Measurements from ENCODE around the gene CLDN16.

The CLDN16 gene

GRCh38 chr3:190424478-190425439 lies 36.8 kb downstream of the CLDN16 start:
- Histone ChIP-seq H3K9ac (ENCODE audit: low read length) (no peak overlapping the region), H3K27ac (ENCODE audit: low read depth, low read length) (no peak overlapping the region), H3K4me2 (ENCODE audit: low read length) (no peak overlapping the region), H3K18ac (ENCODE audit: low read length) (no peak overlapping the region), H3K23ac (ENCODE audit: low read length) (no peak overlapping the region), H3K79me1 (ENCODE audit: low read length) (no peaks in the 10 kb centered on the region), H3K4me3 (ENCODE audit: low read length) (no peak overlapping the region), H3K56ac (ENCODE audit: low read length) (no peak overlapping the region), H3K4ac (ENCODE audit: low read depth, low read length) (no peak overlapping the region), H2BK120ac (ENCODE audit: low read depth, low read length) (no peak overlapping the region), H3K27me3 (ENCODE audit: insufficient read depth, low read length, poor library complexity) (no peaks in the 10 kb centered on the region), H2BK5ac (ENCODE audit: low read length) (no peak overlapping the region), H4K5ac (ENCODE audit: low read length) (no peak overlapping the region), H4K8ac (ENCODE audit: low read depth, low read length) (no peak overlapping the region), H3K79me2 (ENCODE audit: control insufficient read depth, insufficient read depth, low read length) (no peaks in the 10 kb centered on the region), H2BK15ac (replicated peaks; ENCODE audit: low read depth) (no peak overlapping the region), H3K4me1 (ENCODE audit: control insufficient read depth, low read depth, low read length) (no peaks in the 10 kb centered on the region), H3K36me3 (ENCODE audit: control insufficient read depth, insufficient read depth, low read length) (no peaks in the 10 kb centered on the region), H2AK5ac (ENCODE audit: low read length) (no peak overlapping the region)
- 100% methylated on average over 2 of the region's 16 CpGs for WGBS (ENCODE audit: extremely low coverage, insufficient coverage, low lambda C conversion rate)
- DNase-seq, result peak; percentile 89

DNA sequence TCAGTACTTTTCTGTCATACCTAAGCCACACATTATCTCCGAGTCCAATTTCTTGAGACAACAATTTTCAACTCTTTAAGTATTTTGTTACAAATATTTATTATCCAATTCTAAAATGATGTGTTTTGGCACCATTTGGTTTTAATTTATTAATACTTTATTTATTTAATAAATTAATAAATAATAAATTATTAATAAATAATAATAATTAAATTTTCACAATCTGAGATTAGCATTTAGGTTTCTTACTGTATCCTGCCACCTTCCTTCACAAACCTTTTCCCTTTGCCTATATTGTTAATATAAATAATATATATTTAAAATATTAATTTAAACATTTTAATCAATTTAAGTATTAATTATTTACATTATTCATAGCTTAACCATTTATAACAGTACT lies 37.9 kb downstream of the CLDN16 start:
- H3K4ac ChIP-seq (ENCODE audit: low read depth, low read length), result no peak overlapping the region
- no peak for DNase-seq
- H3K79me1 ChIP-seq (ENCODE audit: low read length), result no peaks in the 10 kb centered on the region
- no peak overlapping the region for H3K23ac ChIP-seq (ENCODE audit: low read length)
- no peaks in the 10 kb centered on the region for H3K36me3 ChIP-seq (ENCODE audit: control insufficient read depth, insufficient read depth, low read length)
- no peaks in the 10 kb centered on the region for H3K4me1 ChIP-seq (ENCODE audit: control insufficient read depth, low read depth, low read length)
- WGBS (ENCODE audit: extremely low coverage, insufficient coverage, low lambda C conversion rate), result no CpG with 5 or more reads among the region's 1 CpG
- no peak overlapping the region for H2BK120ac ChIP-seq (ENCODE audit: low read depth, low read length)
- H3K9ac ChIP-seq (ENCODE audit: low read length), result no peak overlapping the region
- H3K18ac ChIP-seq (ENCODE audit: low read length), result no peak overlapping the region
- no peak overlapping the region for H4K5ac ChIP-seq (ENCODE audit: low read length)
- no peak overlapping the region for H2BK15ac ChIP-seq (replicated peaks; ENCODE audit: low read depth)
- no peak overlapping the region for H3K4me3 ChIP-seq (ENCODE audit: low read length)
- H3K56ac ChIP-seq (ENCODE audit: low read length), result no peak overlapping the region
- H4K8ac ChIP-seq (ENCODE audit: low read depth, low read length), result no peak overlapping the region
- no peak overlapping the region for H3K4me2 ChIP-seq (ENCODE audit: low read length)
- H3K27ac ChIP-seq (ENCODE audit: low read depth, low read length), result no peak overlapping the region
- no peaks in the 10 kb centered on the region for H3K27me3 ChIP-seq (ENCODE audit: insufficient read depth, low read length, poor library complexity)
- H2BK5ac ChIP-seq (ENCODE audit: low read length), result no peak overlapping the region
- no peak overlapping the region for H2AK5ac ChIP-seq (ENCODE audit: low read length)
- H3K79me2 ChIP-seq (ENCODE audit: control insufficient read depth, insufficient read depth, low read length), result no peaks in the 10 kb centered on the region

DNA sequence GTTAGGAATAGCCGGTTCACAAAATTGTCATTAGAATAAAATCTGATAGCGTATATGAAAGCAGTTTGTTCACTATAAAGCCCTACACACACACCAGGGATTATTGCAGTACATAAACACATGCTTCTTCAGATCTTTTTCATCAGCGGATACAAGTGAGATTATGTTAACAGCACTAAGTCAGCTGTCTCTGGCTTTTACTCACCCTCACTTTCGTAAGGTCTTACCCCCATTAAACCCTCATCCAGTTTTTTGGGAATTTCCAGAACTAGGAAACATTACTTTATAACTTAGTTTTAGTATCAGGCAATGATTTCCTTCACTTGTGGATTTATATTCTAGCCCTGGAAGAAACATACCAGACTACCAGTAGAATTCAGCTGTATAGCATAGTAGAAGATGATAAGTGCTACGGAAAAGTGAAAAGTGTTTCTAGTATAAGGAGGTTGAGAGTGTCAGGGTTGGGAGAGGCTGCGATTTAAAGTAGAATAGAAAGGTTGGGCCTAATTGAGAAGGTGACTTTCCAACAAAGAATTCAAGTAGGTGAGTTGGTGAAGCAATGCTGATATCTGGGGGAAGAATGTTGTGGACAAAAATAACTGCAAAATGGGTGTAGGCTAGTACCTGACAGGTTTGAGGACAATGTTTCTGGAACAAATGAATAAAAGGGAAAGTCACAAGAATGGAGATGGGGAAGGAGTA lies 39.0 kb downstream of the CLDN16 start:
- Histone ChIP-seq H3K4me1 (ENCODE audit: control insufficient read depth, low read depth, low read length) (no peaks in the 10 kb centered on the region), H2AK5ac (ENCODE audit: low read length) (no peak overlapping the region), H3K23ac (ENCODE audit: low read length) (no peak overlapping the region), H3K79me2 (ENCODE audit: control insufficient read depth, insufficient read depth, low read length) (no peaks in the 10 kb centered on the region), H3K9ac (ENCODE audit: low read length) (no peak overlapping the region), H3K79me1 (ENCODE audit: low read length) (no peaks in the 10 kb centered on the region), H3K56ac (ENCODE audit: low read length) (no peak overlapping the region), H2BK5ac (ENCODE audit: low read length) (no peak overlapping the region), H3K4me3 (ENCODE audit: low read length) (no peak overlapping the region), H4K5ac (ENCODE audit: low read length) (no peak overlapping the region), H3K18ac (ENCODE audit: low read length) (no peak overlapping the region), H3K4me2 (ENCODE audit: low read length) (no peak overlapping the region), H3K36me3 (ENCODE audit: control insufficient read depth, insufficient read depth, low read length) (no peaks in the 10 kb centered on the region), H4K8ac (ENCODE audit: low read depth, low read length) (no peak overlapping the region), H3K27ac (ENCODE audit: low read depth, low read length) (no peak overlapping the region), H2BK15ac (replicated peaks; ENCODE audit: low read depth) (no peak overlapping the region), H3K4ac (ENCODE audit: low read depth, low read length) (no peak overlapping the region), H3K27me3 (ENCODE audit: insufficient read depth, low read length, poor library complexity) (no peaks in the 10 kb centered on the region), H2BK120ac (ENCODE audit: low read depth, low read length) (no peak overlapping the region)
- DNase-seq, result no peak
- WGBS (ENCODE audit: extremely low coverage, insufficient coverage, low lambda C conversion rate), result no CpG with 5 or more reads among the region's 6 CpGs

DNA sequence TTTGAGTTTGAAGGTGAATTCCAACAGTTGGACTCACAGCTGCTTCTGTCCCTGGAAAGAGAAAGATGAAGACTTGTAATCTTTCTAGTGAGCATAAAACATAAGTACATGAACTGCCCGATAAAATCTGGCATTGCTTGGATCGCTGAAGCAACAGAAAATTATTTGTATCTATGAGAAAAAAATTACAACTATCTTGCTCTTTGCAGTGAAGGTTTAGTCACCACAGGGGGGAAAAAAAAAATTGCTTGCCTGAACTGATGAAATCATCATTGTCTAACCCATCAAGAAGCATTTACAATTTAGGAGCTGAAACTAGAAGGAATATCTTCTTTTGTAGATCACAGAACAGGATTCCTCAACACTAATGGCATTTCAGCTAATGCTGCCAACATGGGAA lies 41.7 kb downstream of the CLDN16 start:
- no peak overlapping the region for H2BK120ac ChIP-seq (ENCODE audit: low read depth, low read length)
- H4K5ac ChIP-seq (ENCODE audit: low read length), result no peak overlapping the region
- H3K79me2 ChIP-seq (ENCODE audit: control insufficient read depth, insufficient read depth, low read length), result no peaks in the 10 kb centered on the region
- no peak for DNase-seq
- H3K27ac ChIP-seq (ENCODE audit: low read depth, low read length), result no peak overlapping the region
- no peak overlapping the region for H3K23ac ChIP-seq (ENCODE audit: low read length)
- no peak overlapping the region for H3K56ac ChIP-seq (ENCODE audit: low read length)
- H4K8ac ChIP-seq (ENCODE audit: low read depth, low read length), result no peak overlapping the region
- no peak overlapping the region for H3K4me3 ChIP-seq (ENCODE audit: low read length)
- no peak overlapping the region for H2BK15ac ChIP-seq (replicated peaks; ENCODE audit: low read depth)
- WGBS (ENCODE audit: extremely low coverage, insufficient coverage, low lambda C conversion rate), result no CpG with 5 or more reads among the region's 2 CpGs
- H3K4me2 ChIP-seq (ENCODE audit: low read length), result no peak overlapping the region
- H3K4ac ChIP-seq (ENCODE audit: low read depth, low read length), result no peak overlapping the region
- H2BK5ac ChIP-seq (ENCODE audit: low read length), result no peak overlapping the region
- no peaks in the 10 kb centered on the region for H3K79me1 ChIP-seq (ENCODE audit: low read length)
- no peak overlapping the region for H2AK5ac ChIP-seq (ENCODE audit: low read length)
- H3K36me3 ChIP-seq (ENCODE audit: control insufficient read depth, insufficient read depth, low read length), result no peaks in the 10 kb centered on the region
- no peaks in the 10 kb centered on the region for H3K4me1 ChIP-seq (ENCODE audit: control insufficient read depth, low read depth, low read length)
- H3K18ac ChIP-seq (ENCODE audit: low read length), result no peak overlapping the region
- no peaks in the 10 kb centered on the region for H3K27me3 ChIP-seq (ENCODE audit: insufficient read depth, low read length, poor library complexity)
- no peak overlapping the region for H3K9ac ChIP-seq (ENCODE audit: low read length)

- H3K9ac ChIP-seq (ENCODE audit: low read length), result no peak overlapping the region
- WGBS (ENCODE audit: extremely low coverage, insufficient coverage, low lambda C conversion rate), result no CpG with 5 or more reads among the region's 2 CpGs
- H3K4ac ChIP-seq (ENCODE audit: low read depth, low read length), result no peak overlapping the region
- no peaks in the 10 kb centered on the region for H3K79me1 ChIP-seq (ENCODE audit: low read length)
- no peak overlapping the region for H3K23ac ChIP-seq (ENCODE audit: low read length)
- H3K18ac ChIP-seq (ENCODE audit: low read length), result no peak overlapping the region
- no peak overlapping the region for H2BK120ac ChIP-seq (ENCODE audit: low read depth, low read length)
- H2BK15ac ChIP-seq (replicated peaks; ENCODE audit: low read depth), result no peak overlapping the region
- H4K8ac ChIP-seq (ENCODE audit: low read depth, low read length), result no peak overlapping the region
- H3K27ac ChIP-seq (ENCODE audit: low read depth, low read length), result no peak overlapping the region
- H4K5ac ChIP-seq (ENCODE audit: low read length), result no peak overlapping the region
- no peaks in the 10 kb centered on the region for H3K36me3 ChIP-seq (ENCODE audit: control insufficient read depth, insufficient read depth, low read length)
- H3K56ac ChIP-seq (ENCODE audit: low read length), result no peak overlapping the region
- H3K79me2 ChIP-seq (ENCODE audit: control insufficient read depth, insufficient read depth, low read length), result no peaks in the 10 kb centered on the region
- no peak overlapping the region for H2BK5ac ChIP-seq (ENCODE audit: low read length)
- H3K4me1 ChIP-seq (ENCODE audit: control insufficient read depth, low read depth, low read length), result no peaks in the 10 kb centered on the region
- H3K27me3 ChIP-seq (ENCODE audit: insufficient read depth, low read length, poor library complexity), result no peaks in the 10 kb centered on the region
- DNase-seq, result no peak
- H3K4me3 ChIP-seq (ENCODE audit: low read length), result no peak overlapping the region
- no peak overlapping the region for H2AK5ac ChIP-seq (ENCODE audit: low read length)
- no peak overlapping the region for H3K4me2 ChIP-seq (ENCODE audit: low read length)
Measured at GRCh38 chr3:190430906-190431305, 42.9 kb downstream of the CLDN16 start.
